K562 (cell line): Measurements from ENCODE around the gene GRWD1. TPM values are rescaled to one million over a fixed set of nuclear protein-coding genes. Genes with fewer than 3 reads are reported as not detected.

Experiments
- ASH1L ChIP-seq: fragments of 450-650 bp; IDR thresholded peaks from 2 replicates; pipeline ENCODE4 v1.6.1; 2018; ENCODE audit warnings: borderline replicate concordance, mild to moderate bottlenecking, low read depth; ENCODE audit not compliant: partially characterized antibody
- CCNT2 ChIP-seq: IDR thresholded peaks from 2 replicates; pipeline ENCODE4 v1.6.1; 2011; ENCODE audit warnings: borderline replicate concordance, low read depth, mild to moderate bottlenecking, moderate library complexity, mixed read lengths, low read length; ENCODE audit not compliant: insufficient read length; ENCODE audit errors: extremely low read depth
- CTCF ChIP-seq, 3 experiments: IDR thresholded peaks in 2 of 3; conservative IDR thresholded peaks in 1 of 3; 2 replicates each; pipeline ENCODE4 v1.5.1; 2011 to 2012; ENCODE audit warnings: low read length in 3 of 3, mild to moderate bottlenecking in 3 of 3, control low read depth in 2 of 3, improper control_type of control experiment in 1 of 3, inconsistent platforms in 1 of 3, low read depth in 1 of 3, mixed read lengths in 1 of 3, moderate library complexity in 1 of 3; ENCODE audit not compliant: insufficient read depth in 2 of 3
- E2F6 ChIP-seq, 2 experiments: IDR thresholded peaks; 2 replicates each; pipeline ENCODE4 v1.6.1; 2011; ENCODE audit warnings: borderline replicate concordance in 1 of 2, control low read depth in 1 of 2, low read depth in 1 of 2, low read length in 1 of 2, mild to moderate bottlenecking in 1 of 2, mixed read lengths in 1 of 2, moderate library complexity in 1 of 2; ENCODE audit not compliant: insufficient read depth in 1 of 2, insufficient read length in 1 of 2, poor library complexity in 1 of 2, severe bottlenecking in 1 of 2; ENCODE audit errors: extremely low read depth in 1 of 2
- POLR2G ChIP-seq: fragments of 200-400 bp; formaldehyde crosslinking; IDR thresholded peaks from 2 replicates; pipeline ENCODE4 v1.6.1; 2017; ENCODE audit warnings: low read depth, mild to moderate bottlenecking, antibody characterized with exemption, low read length, moderate library complexity
- SAFB ChIP-seq: fragments of 200-400 bp; formaldehyde crosslinking; IDR thresholded peaks from 2 replicates; pipeline ENCODE4 v1.6.1; 2017; ENCODE audit warnings: low read depth, low read length, borderline replicate concordance
- TBP ChIP-seq: optimal IDR thresholded peaks from 2 replicates; pipeline ENCODE3; 2011; ENCODE audit warnings: low read depth, low read length, improper control_type of control experiment
- XRCC5 ChIP-seq: fragments of 200-400 bp; formaldehyde crosslinking; IDR thresholded peaks from 2 replicates; pipeline ENCODE4 v1.6.1; 2017; ENCODE audit warnings: low read depth, mild to moderate bottlenecking, low read length
- ZBTB40 ChIP-seq, 2 experiments: fragments of 450-650 bp in 1 of 2; sonication (generic) in 1 of 2; formaldehyde crosslinking in 1 of 2; IDR thresholded peaks; 2 replicates each; pipeline versions ENCODE4 v1.7.1 to v1.9.0; 2016 to 2022; ENCODE audit warnings: inconsistent platforms in 1 of 2, mild to moderate bottlenecking in 1 of 2, missing genetic modification reagents in 1 of 2
- ZNF316 ChIP-seq: fragments of 450-650 bp; IDR thresholded peaks from 2 replicates; pipeline ENCODE4 v1.6.1; 2016
- ZNF512 ChIP-seq: IDR thresholded peaks from 2 replicates; pipeline ENCODE4 v1.6.1; 2016; ENCODE audit warnings: missing genetic modification characterization, missing compliant biosample characterization
- polyA plus RNA-seq, 8 experiments: library from polyadenylated mRNA; depleted of rRNA in 4 of 8; stranded (reverse) in 5 of 8; unstranded in 3 of 8; fragments of >200 nt; fragmentation: Nextera tagmentation in 2 of 8; fragmentation: Illumina TruSeq in 1 of 8; extraction: Ambion mirVana in 2 of 8; extraction: Trizol in 1 of 8; gene quantifications; 2 replicates each; pipeline versions ENCODE4 v1.2.1 to v1.2.3, GENCODE V29; 2011 to 2014; ENCODE audit warnings: inconsistent platforms in 1 of 8, missing spikeins in 1 of 8
- total RNA-seq, 7 experiments: library from RNA; depleted of rRNA in 6 of 7; stranded (reverse); fragments of >200 nt in 6 of 7; fragmentation: Illumina TruSeq in 2 of 7; extraction: Trizol in 2 of 7; gene quantifications; 2 replicates each; pipeline versions ENCODE4 v1.2.1 to v1.2.3, GENCODE V29; 2011 to 2021; ENCODE audit warnings: low replicate concordance in 1 of 7

GRWD1 gene
- total and polyA plus RNA-seq, 9 of the 15 experiments (the other 6 are each of a cell fraction or from before 2014, with no cell fraction given) = 1.5 to 87.2 (median 24.5) TPM

GRCh38 chr19:48500830-48501493, 55.2 kb downstream of the GRWD1 start (continued):
- TF ChIP-seq ZBTB40 (IDR thresholded peaks at IDR 0.05) = 0 out of 2 replicates have a peak, but pooled peaks have one; percentile 34
- TF ChIP-seq ZBTB40 (CRISPR knock-in tag; IDR thresholded peaks at IDR 0.05) = no peak
- TF ChIP-seq E2F6 (IDR thresholded peaks at IDR 0.05; ENCODE audit: borderline replicate concordance in 1 of 2, extremely low read depth in 1 of 2, insufficient read depth in 1 of 2, insufficient read length in 1 of 2, low read depth in 1 of 2, low read length in 1 of 2, poor library complexity in 1 of 2, severe bottlenecking in 1 of 2) = peak; percentile 37 to 61
- no peak for TF ChIP-seq CCNT2
- 0 out of 2 replicates have a peak, but pooled peaks have one; percentile 69 for TF ChIP-seq POLR2G
- TF ChIP-seq ASH1L = no peak
- peak in 2 of 3 experiments; percentile 22 to 23; a peak in 2 of 6 replicates for TF ChIP-seq CTCF (IDR thresholded peaks at IDR 0.05 in 2 of 3, conservative IDR thresholded peaks at IDR 0.05 in 1 of 3; ENCODE audit: insufficient read depth in 2 of 3, low read depth in 1 of 3, low read length in 3 of 3)
- TF ChIP-seq SAFB = peak; percentile 61; the same call in 1 of the 2 replicates
- TF ChIP-seq XRCC5 = 0 out of 2 replicates have a peak, but pooled peaks have one; percentile 1
- no peak for TF ChIP-seq ZNF512 (tag)
- no peak for TF ChIP-seq TBP
- TF ChIP-seq ZNF316 = no peak
